GM21737 (cell line): ENCODE measurements around the gene KASH5.

ENCODE experiments used
- ATAC-seq: cut with Tn5 transposase; IDR thresholded peaks from one replicate; pipeline ENCODE4 v1.9.1; 2021; ENCODE audit warnings: mild to moderate bottlenecking, moderate library complexity; ENCODE audit not compliant: unreplicated experiment

Gene KASH5

DNA sequence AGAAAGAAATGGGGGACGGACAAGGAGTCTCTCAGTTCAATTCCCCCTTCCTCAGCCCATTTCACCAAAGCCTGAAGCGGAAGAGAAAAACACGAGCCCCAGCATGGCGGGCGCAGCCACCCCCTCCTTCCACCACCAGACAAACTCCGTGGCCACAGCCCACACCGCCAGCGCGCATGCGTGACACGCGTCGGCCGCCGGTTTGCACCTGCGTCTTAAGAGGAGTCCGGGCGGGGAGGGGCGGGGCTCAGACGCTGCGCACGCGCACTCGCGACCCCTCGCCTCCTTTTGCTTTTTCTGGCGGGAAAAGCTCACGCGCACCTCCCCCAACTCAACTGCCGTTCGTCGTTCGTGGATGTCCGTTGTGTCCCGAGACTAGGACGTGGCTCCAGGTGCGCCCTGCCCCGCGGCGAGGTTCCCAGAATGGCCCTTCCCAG lies at the start of gene KASH5:
TSS of gene KASH5 (plus strand) at position 314 of the 437 bp plus-strand sequence. CDS start 2,635 bp downstream, outside the sequence.
- ATAC-seq = no peak

GRCh38 chr19:49338691-49339300 lies 49.3 kb upstream of the KASH5 start:
- ATAC-seq = no peak

DNA sequence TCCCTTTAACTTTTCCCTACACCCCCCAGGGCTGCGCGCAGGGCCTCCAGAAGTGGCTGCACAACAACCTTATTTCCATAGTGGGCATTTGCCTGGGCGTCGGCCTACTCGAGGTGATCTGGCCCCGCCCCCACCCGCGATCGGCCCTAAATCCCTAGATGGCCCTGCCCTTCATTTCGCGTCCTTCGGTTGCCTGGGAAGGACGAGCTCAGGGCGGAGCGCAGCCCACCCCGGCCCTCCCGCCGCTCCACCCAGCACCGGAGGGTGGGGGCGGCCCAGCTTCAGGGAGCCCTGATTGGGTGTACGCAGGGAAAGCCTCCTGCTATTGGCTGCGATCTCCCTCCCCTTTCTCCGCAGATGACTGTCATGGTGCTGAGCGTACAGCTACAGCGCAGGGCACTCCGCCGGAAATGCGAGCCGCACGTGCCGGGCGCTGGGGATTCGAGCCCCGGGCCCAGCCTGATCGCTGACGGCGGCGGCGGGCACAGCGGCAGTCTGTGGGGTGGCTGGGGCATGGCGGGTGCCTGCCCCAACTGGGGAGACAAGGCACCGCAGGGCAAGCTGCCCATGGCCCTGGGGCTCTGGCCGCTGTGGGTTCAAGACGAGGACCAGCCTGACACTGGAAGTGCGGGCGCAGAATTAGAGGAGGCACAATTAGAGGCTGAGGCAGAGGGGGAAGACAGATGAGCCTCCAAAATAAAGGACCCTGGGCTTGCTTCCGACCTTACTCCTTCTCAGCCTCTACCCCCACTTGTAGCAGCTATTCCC lies 48.6 kb upstream of the KASH5 start:
- no peak for ATAC-seq

GRCh38 chr19:49340069-49340864 lies 47.8 kb upstream of the KASH5 start:
- peak; percentile 58 for ATAC-seq

- no peak for ATAC-seq
These were observed 47.0 kb upstream of the KASH5 start for GRCh38 chr19:49340865-49341718.

GRCh38 chr19:49342291-49342721 lies 45.7 kb upstream of the KASH5 start:
- ATAC-seq = no peak

GRCh38 chr19:49343123-49343522 lies 44.9 kb upstream of the KASH5 start:
- no peak for ATAC-seq

DNA sequence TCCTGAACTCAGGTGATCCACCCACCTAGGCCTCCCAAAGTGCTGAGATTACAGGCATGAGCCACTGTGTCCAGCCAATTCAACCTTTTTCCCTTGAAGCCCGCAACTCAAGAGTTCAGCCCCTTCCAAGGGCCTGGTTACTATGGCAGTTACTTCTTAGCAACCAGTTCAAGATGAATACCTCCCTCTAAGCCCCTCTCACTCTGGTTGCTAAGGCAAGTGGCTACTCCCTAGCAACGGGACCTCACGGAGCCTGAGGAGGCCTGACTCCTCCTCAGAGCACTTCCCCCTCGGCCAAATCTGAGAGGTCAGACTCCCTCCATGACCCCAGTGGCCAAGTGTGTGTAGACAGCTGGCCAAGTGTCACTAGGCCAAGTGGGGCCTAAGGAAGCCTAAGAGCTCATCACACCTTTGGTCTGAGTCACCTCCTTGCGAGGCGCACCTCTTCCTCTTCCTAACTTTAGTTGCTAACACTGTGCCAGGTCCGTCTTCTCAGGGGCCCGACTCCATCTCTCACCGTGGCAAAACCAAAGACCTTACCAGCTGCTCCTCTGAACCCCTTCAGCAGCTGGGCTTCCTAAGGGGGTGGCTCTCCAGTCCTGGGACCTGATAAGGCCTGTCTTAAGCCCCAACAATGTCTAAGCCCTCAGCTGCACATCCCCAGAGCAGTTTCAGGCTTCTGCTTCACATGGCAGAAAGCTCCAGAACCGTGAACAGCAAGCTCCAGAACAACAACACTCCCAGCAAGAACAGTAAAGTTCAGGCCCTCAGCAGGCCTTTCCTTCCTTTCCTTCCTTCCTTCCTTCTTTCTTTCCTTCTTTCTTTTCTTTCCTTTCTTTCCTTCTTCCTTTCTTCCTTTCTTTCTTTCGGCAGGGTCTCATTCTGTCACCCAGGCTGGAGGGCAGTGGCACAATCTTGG lies 43.3 kb upstream of the KASH5 start:
- no peak for ATAC-seq

GRCh38 chr19:49347191-49347590 lies 40.9 kb upstream of the KASH5 start:
- ATAC-seq = no peak

- ATAC-seq = no peak
These were observed 40.2 kb upstream of the KASH5 start for GRCh38 chr19:49347835-49348234.

DNA sequence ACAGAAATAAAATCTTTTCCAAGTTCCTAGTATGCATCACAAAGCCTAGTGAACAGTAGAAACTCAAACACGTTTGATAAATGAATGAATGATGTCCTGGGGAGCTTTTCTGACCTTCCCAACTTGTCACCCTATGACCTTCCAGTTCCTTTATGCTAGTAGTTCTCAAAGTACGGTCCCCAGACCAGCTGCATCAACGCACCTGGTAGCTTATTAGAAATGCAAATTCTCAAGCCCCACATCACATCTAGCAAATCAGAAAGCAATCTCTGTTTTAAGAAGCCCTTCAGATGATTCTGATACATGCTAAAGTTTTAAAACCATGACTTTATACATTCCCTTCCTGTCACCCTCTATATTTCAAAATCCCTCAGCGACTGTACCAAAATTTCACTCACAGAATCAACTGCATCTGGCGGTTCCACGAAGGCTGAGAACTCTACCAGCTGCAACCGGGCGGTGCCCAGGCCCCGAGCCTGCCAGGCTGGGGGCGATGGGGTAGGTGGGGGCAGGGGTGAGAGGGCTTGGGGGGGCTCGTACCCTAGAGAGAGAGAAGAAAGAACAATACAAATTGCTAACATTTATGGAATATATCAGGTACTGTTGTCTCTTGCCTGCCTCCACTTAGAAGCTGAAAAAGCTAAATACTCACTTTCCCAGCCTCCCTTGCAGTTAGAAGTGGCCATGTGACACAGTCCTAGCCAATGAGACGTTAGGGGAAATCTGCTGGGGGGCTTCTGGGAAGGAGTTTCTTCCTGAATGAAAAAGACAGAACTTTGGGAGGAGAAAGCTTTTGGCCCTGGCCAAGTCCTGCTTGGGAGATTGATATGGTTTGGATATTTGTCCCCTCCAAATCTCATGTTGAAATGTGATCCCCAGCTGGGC lies 39.5 kb upstream of the KASH5 start:
- no peak for ATAC-seq

- ATAC-seq = no peak
These were observed 38.5 kb upstream of the KASH5 start for GRCh38 chr19:49349567-49349966.

DNA sequence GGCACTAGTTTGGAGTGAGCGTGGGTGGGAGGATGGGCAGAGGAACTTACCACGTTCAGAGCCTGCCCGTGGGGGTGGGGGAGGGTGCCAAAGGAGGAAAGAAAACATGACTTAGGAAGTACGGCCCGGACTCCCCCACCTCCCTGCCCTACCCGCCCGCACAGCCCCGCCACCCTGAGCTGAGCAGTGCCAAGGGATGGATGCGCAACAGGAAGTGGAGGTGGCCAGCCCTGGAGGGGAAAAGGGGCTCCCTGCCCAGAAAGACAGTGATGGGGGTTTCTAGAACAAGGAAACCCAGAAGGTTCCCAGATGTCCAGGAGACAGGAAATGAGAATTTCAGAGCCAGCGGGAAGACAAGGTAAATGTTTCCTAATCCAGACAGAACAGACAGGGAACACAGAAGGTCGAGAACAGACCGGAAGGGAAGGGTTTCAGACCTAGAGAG lies 32.1 kb upstream of the KASH5 start:
- no peak for ATAC-seq

- no peak for ATAC-seq
These were observed 31.7 kb upstream of the KASH5 start for GRCh38 chr19:49356382-49356781.

DNA sequence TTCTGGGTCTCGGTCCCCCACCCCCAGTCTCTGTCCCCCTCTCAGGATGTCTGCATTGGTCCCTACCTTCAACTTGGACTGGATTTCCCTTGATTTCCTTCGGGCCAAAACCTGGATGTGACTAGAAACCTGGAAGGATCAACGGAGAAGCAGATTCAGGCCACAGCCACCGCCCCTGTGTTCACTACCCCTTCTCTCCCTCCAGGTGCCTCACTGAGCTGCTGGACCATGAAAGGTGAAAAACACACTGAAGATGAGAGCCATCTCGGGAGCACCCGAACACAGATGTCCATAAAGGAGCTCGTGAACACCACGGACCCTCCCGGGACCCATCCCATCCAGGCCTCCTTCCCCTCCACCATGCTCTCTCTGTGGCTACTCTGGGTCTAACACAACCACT lies 30.9 kb upstream of the KASH5 start:
- ATAC-seq = no peak

DNA sequence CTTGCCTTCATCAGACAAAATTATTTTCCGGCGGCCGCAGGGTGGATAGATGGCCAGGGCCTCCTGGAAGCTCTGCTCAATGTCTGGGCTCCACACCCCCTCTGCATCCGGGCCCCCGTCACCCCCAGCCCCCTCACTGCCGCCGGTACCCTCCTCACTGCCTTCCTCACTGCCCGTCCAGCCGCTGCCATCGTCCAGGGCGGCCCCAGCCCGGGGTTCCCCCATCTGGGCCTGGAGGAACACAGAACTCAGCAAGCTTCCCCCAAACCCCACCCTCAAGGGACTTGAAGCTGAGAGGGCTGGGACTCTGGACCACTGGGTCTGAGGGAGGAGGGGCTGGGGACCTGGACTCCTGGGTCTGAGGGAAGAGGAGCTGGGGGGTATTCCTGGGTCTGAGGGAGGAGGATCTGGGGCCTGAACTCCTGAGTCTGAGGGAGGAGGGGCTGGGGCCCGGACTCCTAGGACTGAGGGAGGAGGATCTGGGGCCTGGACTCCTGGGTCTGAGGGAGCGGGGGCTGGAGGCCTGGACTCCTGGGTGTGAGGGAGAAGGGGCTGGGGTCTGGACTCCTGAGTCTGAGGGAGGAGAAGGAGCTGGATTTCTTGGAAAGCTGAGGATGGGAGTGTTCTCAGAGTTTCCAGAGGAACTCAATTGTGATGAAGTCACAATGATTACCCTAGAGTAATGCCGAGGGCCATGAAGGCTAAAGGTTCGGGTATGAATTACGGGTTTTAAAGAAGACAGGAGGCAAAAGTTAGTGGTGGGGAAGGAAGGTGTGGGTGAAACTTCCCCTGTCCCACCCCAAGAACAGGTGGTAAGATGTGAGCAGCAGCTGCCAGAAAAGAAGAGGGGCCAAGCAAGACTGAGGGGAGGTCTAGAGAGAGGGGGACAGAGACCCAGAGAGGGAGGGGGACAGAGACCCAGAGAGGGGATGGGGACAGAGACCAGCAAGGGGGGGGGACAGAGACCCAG lies 27.9 kb upstream of the KASH5 start:
- ATAC-seq = no peak

DNA sequence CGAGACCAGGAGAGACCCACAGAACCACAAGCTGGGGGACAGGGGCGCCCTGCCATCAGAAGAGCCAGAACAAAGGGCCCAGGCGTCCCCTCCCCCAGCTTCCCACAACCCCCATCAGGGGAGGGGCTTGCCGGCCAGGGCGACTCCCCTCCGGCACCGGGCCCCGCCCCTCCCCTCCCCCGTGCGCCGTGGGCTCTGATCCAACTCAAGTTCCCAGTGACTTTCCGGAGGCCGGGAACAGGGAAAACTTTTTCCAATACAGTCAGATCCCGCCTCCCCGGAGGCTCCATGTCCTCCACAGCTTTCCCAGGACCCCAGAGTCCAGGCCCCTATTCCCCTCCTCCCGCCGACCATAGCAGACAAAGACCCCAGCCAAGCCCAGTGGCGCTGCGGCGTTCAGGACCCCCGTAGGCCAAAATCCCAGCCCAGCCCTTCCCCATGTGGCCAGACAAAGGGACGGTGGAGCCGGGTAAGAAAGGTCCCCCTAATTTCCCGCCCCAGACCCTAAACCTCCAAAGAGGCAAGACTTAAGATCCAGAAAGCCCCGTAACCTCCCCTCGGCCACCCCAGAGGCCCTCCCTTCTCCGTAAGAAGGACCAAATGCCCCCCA lies 26.5 kb upstream of the KASH5 start:
- no peak for ATAC-seq
